ENCODE measurements around the gene C10orf90.

DNA sequence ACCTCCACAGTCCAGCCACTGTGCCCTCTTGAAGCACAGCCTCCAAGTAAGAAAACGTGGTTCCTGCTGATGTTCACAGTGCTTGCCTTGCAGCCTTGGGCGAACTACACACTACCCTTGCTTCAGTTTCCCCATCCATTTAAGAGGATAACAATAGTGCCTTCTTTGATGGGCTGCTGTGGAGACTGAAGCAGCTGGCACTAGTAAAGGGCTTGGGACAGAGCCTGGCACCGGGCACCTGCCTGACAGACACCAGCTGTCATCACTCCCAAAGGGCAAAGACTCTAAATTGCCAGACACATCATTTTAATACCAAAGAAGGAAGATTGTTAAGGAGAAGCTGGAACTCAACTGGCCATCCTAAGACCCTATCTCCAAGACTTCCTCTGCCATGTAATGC, 3.1 kb upstream of the C10orf90 start:
- TF ChIP-seq, protein P1, sequence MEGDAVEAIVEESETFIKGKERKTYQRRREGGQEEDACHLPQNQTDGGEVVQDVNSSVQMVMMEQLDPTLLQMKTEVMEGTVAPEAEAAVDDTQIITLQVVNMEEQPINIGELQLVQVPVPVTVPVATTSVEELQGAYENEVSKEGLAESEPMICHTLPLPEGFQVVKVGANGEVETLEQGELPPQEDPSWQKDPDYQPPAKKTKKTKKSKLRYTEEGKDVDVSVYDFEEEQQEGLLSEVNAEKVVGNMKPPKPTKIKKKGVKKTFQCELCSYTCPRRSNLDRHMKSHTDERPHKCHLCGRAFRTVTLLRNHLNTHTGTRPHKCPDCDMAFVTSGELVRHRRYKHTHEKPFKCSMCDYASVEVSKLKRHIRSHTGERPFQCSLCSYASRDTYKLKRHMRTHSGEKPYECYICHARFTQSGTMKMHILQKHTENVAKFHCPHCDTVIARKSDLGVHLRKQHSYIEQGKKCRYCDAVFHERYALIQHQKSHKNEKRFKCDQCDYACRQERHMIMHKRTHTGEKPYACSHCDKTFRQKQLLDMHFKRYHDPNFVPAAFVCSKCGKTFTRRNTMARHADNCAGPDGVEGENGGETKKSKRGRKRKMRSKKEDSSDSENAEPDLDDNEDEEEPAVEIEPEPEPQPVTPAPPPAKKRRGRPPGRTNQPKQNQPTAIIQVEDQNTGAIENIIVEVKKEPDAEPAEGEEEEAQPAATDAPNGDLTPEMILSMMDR (IDR thresholded peaks at IDR 0.05), result no peak
- TF ChIP-seq POLR2A (IDR thresholded peaks at IDR 0.05) (no peak), POLR2AphosphoS5 (IDR thresholded peaks at IDR 0.05) (no peak)

Data from breast epithelium (tissue), 3 donors.